Aorta (tissue), 5 donors: ENCODE measurements around the gene VIPR2. TPM values are rescaled to one million over a fixed set of nuclear protein-coding genes. Genes with fewer than 3 reads are reported as not detected.
"Not testable (repeated sequence)": the region's sequence is repeated elsewhere in the genome, so short reads cannot be mapped to it uniquely, and the experiment has no call there.

Experiments used
- ATAC-seq: fragments of 200-7000 bp; cut with Tn5 transposase; one replicate; pipeline ENCODE4 v1.9.1; 2022; ENCODE audit warnings: moderate library complexity; ENCODE audit not compliant: low FRiP score
- DNase-seq, 2 donors: peaks; one replicate each; pipeline ENCODE4 v3.0.0-alpha.2; 2020
- H3K27ac ChIP-seq, 2 donors: one replicate each; pipeline ENCODE4 v1.5.1; 2013; ENCODE audit warnings: low read length in 2 of 2, mild to moderate bottlenecking in 2 of 2, moderate library complexity in 2 of 2, control low read depth in 1 of 2, inconsistent platforms in 1 of 2, low read depth in 1 of 2
- H3K27me3 ChIP-seq, 2 donors: one replicate each; pipeline ENCODE4 v1.6.1; 2013; ENCODE audit warnings: control low read depth in 1 of 2, low read length in 1 of 2, mild to moderate bottlenecking in 1 of 2, moderate library complexity in 1 of 2; ENCODE audit not compliant: insufficient read depth in 2 of 2, control insufficient read depth in 1 of 2
- H3K36me3 ChIP-seq, 2 donors: one replicate each; pipeline ENCODE4 v1.6.1; 2013; ENCODE audit warnings: control low read depth in 1 of 2, low read length in 1 of 2, mild to moderate bottlenecking in 1 of 2; ENCODE audit not compliant: insufficient read depth in 2 of 2, control insufficient read depth in 1 of 2
- H3K4me1 ChIP-seq, 2 donors: one replicate each; pipeline ENCODE4 v1.6.1; 2013; ENCODE audit warnings: low read length in 2 of 2, control low read depth in 1 of 2, mild to moderate bottlenecking in 1 of 2, moderate library complexity in 1 of 2; ENCODE audit not compliant: insufficient read depth in 2 of 2, control insufficient read depth in 1 of 2
- H3K4me3 ChIP-seq, 2 donors: one replicate each; pipeline ENCODE4 v1.5.1; 2013; ENCODE audit warnings: low read length in 2 of 2, control low read depth in 1 of 2, mild to moderate bottlenecking in 1 of 2
- H3K9me3 ChIP-seq: one replicate; pipeline ENCODE4 v1.6.1; 2013; ENCODE audit warnings: mild to moderate bottlenecking, low read length; ENCODE audit not compliant: control insufficient read depth
- WGBS, 2 donors: extraction: QIAGEN DNeasy Blood & Tissue Kit; methylation state at CpG; one replicate each; pipeline ENCODE4 v1.1.7; 2013; 5-methylcytosine and 5-hydroxymethylcytosine counted together
- intact Hi-C, 2 donors: fragments of 100-400 bp; cut with DNase I; formaldehyde crosslinking; loops; one replicate each; pipeline versions ENCODE4 v1.14.2 to v1.15.0; 2022
- polyA plus RNA-seq, 2 donors: library from polyadenylated mRNA; stranded (reverse); fragments of 200-250 nt; gene quantifications; one replicate each; pipeline ENCODE4 v1.2.3, GENCODE V29; 2013
- total RNA-seq, 2 donors: library from RNA; stranded (reverse); fragmentation: NEBNext Ultra II Directional; extraction: Animal tissue kit (Norgen Biotek cat#: 25700); gene quantifications; one replicate each; pipeline ENCODE4 v1.2.1, GENCODE V29; 2021
- donor health status: healthy with polysubstance abuse.
- donor health status: Bipolar disorder and iron deficiency.
- donor health status: DM: no; HTN: no; CAD: no.
- donor health status: DM: no; HTN: no; CAD: no.
- donor health status: DM: yes; HTN: yes; CAD: no.

Gene VIPR2
- total and polyA plus RNA-seq, 4 donors, result 3.3 to 14.1 (median 11.5) TPM

DNA sequence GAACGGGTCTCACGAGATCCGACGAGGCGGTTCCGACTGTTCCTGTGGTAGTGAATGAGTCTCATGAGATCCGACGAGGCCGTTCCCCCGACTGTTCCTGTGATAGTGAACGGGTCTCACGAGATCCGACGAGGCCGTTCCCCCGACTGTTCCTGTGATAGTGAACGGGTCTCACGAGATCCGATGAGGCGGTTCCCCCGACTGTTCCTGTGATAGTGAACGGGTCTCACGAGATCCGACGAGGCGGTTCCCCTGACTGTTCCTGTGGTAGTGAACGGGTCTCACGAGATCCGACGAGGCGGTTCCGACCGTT lies 43.6 kb downstream of the VIPR2 start:
- peak in 1 of 2 donors; percentile 16 for DNase-seq
- not testable (repeated sequence) for H3K27ac ChIP-seq, H3K4me3 ChIP-seq, ATAC-seq, H3K36me3 ChIP-seq, H3K27me3 ChIP-seq, H3K4me1 ChIP-seq, H3K9me3 ChIP-seq
- 96 to 97% methylated on average over 28 to 33 of the region's 33 CpGs for WGBS, 2 donors
- intact Hi-C loops, result loop anchor here in 1 of 2 donors (5.0 kb wide), 1 partner anchor 89 kb away; no protein-coding TSS in a partner anchor

DNA sequence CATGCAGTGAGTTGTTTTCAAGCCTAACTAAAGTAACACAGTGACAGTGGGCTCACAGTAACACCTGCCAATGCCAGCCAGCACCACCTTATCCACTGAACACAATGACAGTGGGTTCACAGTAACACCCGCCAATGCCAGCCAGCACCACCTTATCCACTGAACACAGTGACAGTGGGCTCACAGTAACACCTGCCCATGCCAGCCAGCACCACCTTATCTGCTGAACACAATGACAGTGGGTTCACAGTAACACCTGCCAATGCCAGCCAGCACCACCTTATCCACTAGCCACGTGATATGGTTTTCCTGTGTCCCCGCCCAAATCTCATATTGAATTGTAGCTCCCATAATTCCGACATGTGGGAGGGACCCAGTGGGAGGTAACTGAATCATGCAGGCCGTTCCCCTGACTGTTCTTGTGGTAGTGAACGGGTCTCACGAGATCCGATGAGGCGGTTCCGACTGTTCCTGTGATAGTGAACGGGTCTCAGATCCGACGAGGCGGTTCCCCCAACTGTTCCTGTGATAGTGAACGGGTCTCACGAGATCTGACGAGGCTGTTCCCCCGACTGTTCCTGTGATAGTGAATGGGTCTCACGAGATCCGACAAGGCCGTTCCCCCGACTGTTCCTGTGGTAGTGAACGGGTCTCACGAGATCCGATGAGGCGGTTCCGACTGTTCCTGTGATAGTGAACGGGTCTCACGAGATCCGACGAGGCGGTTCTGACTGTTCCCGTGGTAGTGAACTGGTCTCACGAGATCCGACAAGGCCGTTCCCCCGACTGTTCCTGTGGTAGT lies 44.2 kb downstream of the VIPR2 start:
- not testable (repeated sequence) for H3K4me3 ChIP-seq, H3K9me3 ChIP-seq, ATAC-seq, H3K27me3 ChIP-seq, H3K36me3 ChIP-seq, H3K4me1 ChIP-seq
- peak in 1 of 2 donors; percentile 36 for DNase-seq
- peak overlapping the region in 1 of 2 donors; percentile 98 for H3K27ac ChIP-seq
- intact Hi-C loops, result loop anchor here in 1 of 2 donors (5.0 kb wide), 1 partner anchor 88 kb away; no protein-coding TSS in a partner anchor
- WGBS, 2 donors, result 97% methylated on average over 37 of the region's 37 CpGs

DNA sequence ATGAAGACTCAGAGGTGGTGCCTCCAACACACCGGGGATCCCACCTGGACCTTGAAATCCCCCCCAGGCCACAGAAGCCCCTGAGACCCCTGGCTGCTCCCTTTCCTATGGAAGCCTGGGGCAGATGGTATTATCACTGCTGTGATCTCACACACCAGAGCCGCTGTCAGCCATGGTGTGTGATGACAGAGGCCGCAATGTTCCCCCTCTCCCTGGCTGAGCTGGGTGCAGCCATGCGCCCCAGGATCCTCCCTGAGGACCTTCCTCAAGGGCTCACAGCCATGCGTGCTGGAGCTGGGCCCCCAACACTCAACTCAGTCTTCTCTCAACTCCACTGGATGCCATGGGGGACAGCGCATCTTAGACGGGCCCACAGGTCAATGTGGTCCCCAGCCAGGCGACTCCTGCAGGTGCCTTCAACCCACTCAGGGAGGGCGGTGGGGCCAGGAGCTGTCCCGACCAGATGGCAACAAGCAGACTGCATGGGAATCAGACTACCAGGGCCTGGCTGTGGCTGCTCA lies 44.9 kb downstream of the VIPR2 start:
- Histone ChIP-seq H3K36me3 (no peaks in the 10 kb centered on the region), H3K27me3 (no peaks in the 10 kb centered on the region), H3K9me3 (no peaks in the 10 kb centered on the region), H3K4me3 (no peak overlapping the region), H3K27ac (peak overlapping the region; percentile 31 to 98), H3K4me1 (peaks cover 0 to 2% of the 10 kb centered on the region in 2 donors)
- WGBS, 2 donors, result 88 to 93% methylated on average over 10 of the region's 10 CpGs
- no peak for ATAC-seq
- intact Hi-C loops, result loop anchor here (2.0 to 10.0 kb wide), 4 partner anchors 43 to 315 kb away; partner anchors contain the start of gene VIPR2 (in 2 of the 2)
- DNase-seq, result peak; percentile 44 to 55

DNA sequence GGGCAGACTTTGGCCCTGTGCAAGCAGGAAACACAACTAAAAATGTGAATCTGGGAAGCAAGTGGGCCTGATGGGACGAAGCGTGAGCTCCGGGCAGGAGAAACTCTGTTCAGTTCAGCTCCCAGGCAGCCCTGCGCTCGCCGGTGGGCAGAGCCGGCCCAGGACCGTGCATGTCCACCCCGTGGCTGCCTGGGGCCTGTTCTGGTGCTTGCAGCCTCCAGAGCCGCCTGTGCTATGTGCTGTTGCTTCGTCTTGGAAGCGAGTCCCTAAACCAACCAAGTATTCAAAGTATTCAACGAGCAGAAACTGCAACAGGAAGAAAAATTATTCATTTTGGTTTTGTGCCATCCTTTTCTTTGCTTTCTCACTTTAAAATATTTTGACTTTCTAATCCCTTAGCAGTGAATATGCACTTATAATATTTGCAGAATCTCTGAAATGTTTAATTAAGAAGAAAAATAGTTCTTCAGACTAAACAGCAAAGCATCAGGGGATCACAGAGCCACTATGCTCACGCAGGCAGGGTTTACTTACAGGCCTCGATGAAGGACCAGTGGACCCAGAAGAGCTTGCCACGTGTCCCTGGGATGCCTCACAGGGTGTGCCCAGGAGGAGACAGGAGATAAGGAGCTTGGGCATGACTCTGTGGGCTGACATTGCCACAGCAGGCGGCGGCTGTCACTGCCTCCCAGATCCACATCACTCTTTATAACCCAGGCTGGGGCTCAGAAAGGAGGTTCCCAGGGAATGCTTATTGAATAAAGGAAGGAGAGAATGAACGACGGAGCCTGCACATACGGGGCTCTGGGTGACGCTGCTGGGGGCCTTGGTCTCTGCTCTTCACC lies 45.6 kb downstream of the VIPR2 start:
- peaks cover 0 to 2% of the 10 kb centered on the region in 2 donors for H3K4me1 ChIP-seq
- H3K36me3 ChIP-seq, result no peaks in the 10 kb centered on the region
- H3K4me3 ChIP-seq, result no peak overlapping the region
- H3K27ac ChIP-seq, result peak overlapping the region; percentile 98 to 99
- H3K9me3 ChIP-seq, result no peaks in the 10 kb centered on the region
- no peaks in the 10 kb centered on the region for H3K27me3 ChIP-seq
- intact Hi-C loops, result loop anchor here (2.0 to 10.0 kb wide), 3 partner anchors 43 to 314 kb away; partner anchors contain the start of gene VIPR2 (in 2 of the 2)
- 5 to 11% methylated on average over 22 of the region's 22 CpGs for WGBS, 2 donors
- peak; percentile 73 for ATAC-seq
- DNase-seq, result peak; percentile 82 to 87

DNA sequence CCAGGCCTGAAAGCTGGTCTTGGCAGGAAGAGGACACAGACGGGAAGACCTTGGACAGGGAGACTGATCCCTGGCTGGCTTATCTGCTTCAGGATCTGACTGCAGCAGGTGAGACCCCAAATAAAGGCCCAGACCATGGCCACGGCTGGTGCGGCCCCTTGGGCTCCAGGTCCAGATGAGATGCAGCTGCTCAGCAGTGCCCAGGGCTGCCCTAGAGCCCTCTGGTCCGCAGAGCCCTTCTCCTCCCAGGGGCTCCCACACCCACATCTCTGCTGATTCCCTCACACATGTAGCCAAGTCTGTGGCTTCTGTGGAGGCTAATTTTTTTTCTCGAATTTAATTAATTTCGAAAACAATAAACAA lies 46.3 kb downstream of the VIPR2 start:
- peaks cover 0 to 2% of the 10 kb centered on the region in 2 donors for H3K4me1 ChIP-seq
- ATAC-seq, result no peak
- DNase-seq, result peak in 1 of 2 donors; percentile 59
- H3K9me3 ChIP-seq, result no peaks in the 10 kb centered on the region
- WGBS, 2 donors, result 48 to 62% methylated on average over 6 of the region's 6 CpGs
- no peaks in the 10 kb centered on the region for H3K27me3 ChIP-seq
- H3K36me3 ChIP-seq, result no peaks in the 10 kb centered on the region
- intact Hi-C loops, result loop anchor here (2.0 to 10.0 kb wide), 3 partner anchors 44 to 314 kb away; partner anchors contain the start of gene VIPR2 (in 2 of the 2)
- peak overlapping the region; percentile 88 to 99 for H3K27ac ChIP-seq
- no peak overlapping the region for H3K4me3 ChIP-seq

DNA sequence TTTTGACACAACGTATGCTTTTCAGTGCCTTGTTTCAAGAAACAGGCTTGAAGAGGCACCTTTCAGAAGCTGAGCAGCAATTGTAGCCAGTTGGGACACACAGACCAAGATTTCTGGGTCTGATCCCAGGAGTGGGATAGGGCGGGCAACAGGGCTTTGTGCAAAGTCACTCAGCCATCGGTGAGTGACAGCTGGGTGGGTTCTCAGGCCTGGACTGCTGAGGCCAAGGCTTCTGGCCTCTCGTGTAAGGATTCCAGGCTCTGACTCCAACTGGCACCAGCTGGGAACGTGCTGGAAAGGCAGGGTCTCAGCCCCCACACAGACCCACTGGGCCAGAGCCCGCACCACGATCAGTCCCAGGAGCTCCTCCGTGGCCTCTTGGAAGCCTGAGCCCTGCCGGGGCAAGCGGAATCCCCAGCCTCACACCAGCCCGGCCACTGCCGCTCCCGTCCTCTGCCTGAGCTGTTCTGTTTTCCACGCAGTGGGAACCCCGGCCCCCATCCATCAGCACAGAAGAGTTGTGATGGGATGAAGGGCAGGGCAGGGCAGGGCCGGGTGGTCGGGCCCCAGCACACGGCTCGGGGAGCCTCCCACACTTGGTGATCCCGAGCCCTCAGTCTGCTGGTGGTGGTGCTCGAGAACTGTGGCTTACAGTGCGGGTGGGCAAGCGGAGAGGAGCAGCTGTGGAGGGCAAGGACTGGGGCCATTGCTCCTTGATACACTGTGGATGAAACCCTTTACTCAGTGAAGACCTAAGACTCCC lies 46.8 kb downstream of the VIPR2 start:
- Histone ChIP-seq H3K4me3 (no peak overlapping the region), H3K27ac (peak overlapping the region; percentile 88 to 99), H3K27me3 (no peaks in the 10 kb centered on the region), H3K9me3 (no peaks in the 10 kb centered on the region), H3K36me3 (no peaks in the 10 kb centered on the region), H3K4me1 (peaks cover 0 to 2% of the 10 kb centered on the region in 2 donors)
- ATAC-seq, result peak; percentile 76
- intact Hi-C loops, result loop anchor here (2.0 to 10.0 kb wide), 3 partner anchors 44 to 313 kb away; partner anchors contain the start of gene VIPR2 (in 2 of the 2)
- peak; percentile 61 to 82 for DNase-seq
- 17 to 27% methylated on average over 23 of the region's 23 CpGs for WGBS, 2 donors

DNA sequence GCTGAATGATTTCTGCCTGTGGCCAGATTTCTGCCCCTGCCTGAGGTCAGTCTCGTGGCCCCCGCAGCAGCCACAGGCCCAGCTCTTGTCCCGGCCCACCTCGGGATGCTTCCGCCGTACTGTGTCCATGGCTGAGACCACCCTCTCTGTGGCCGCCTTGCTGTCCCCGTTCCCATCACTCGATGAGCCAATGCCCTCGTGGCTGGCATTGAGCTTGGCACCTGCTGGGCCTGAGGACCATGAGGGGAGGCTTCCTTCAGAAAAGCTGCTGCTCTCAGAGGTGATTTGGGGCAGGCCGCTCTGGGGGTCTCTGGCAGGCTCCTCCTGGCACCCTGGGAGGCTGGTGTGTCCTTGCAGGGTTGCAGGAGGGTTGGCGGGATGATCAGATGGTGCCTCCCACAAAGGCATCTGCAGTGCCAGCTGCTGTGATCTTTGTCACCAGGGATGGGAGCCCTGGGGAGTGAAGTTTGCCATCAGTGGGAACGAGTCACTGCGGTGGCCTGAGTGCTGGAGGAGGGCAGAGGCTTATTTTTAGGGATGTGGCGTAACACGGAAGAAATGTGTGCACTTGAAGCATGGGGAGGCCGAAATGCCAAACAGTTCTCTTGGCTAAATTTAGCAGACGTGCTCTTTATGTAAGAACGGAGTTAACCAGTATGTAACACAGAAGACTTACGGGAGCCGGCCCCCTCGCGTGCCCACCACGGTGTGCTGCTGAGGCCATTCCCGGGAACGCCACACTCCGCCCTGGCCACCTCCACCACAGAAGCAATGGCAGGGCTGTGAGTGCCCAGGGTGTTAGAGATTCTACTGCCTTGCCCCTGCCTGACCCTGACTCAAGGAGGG lies 47.7 kb downstream of the VIPR2 start:
- no peaks in the 10 kb centered on the region for H3K27me3 ChIP-seq
- WGBS, 2 donors, result 23 to 28% methylated on average over 27 of the region's 27 CpGs
- no peaks in the 10 kb centered on the region for H3K36me3 ChIP-seq
- DNase-seq (peak; percentile 78 to 85), ATAC-seq (peak; percentile 76)
- no peaks in the 10 kb centered on the region for H3K9me3 ChIP-seq
- peaks cover 0 to 2% of the 10 kb centered on the region in 2 donors for H3K4me1 ChIP-seq
- intact Hi-C loops, result loop anchor here (5.0 to 10.0 kb wide), 2 partner anchors 45 to 312 kb away; partner anchors contain the start of gene VIPR2 (in 2 of the 2)
- peak overlapping the region; percentile 97 to 99 for H3K27ac ChIP-seq
- H3K4me3 ChIP-seq, result no peak overlapping the region
